HG02870 (cell line): ENCODE measurements around the gene ADGRE2.
A peak's percentile ranks its signal among the peaks of the same experiment; 100 is the strongest.

Source experiments
- ATAC-seq: cut with Tn5 transposase; IDR thresholded peaks from one replicate; pipeline ENCODE4 v1.9.1; 2021; ENCODE audit warnings: mild to moderate bottlenecking, moderate library complexity; ENCODE audit not compliant: unreplicated experiment

The ADGRE2 gene

DNA sequence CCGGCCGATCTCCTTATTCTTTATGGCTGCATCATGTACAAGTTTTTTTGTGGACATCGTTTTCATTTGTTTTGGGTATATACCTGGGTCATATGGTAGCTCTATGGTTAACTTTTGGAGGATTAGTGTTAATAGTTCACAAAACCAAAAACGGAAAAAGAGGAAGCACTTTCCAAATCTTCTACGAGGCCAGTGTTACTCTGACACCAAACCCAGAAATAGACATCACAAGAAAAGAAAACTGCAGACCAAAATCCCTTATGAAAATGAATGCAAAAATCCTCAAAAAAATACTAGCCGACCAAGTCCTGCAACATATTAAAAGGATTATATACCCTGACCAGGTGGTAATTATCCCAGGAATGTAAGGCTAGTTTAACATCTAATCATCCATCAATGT lies 29.8 kb downstream of the ADGRE2 start:
- no peak for ATAC-seq

DNA sequence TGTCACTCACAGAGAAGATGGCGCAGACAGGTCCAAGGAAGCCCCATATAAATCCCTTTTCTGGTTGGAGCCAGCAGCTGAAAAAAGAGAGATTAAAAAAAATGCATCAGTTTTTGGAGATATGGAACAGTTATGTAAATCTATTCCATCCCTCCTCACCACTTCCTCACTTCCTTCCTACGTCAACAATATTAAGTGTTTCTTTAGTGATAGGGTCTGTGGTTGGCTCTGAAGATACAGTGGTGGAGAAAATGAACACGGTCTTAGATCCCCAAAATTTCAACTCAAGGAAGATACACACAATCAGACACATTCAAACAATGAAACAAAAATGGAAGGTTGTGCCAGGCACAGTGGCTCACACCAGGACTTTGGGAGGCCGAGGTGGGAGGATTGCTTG lies 31.5 kb downstream of the ADGRE2 start:
- no peak for ATAC-seq

DNA sequence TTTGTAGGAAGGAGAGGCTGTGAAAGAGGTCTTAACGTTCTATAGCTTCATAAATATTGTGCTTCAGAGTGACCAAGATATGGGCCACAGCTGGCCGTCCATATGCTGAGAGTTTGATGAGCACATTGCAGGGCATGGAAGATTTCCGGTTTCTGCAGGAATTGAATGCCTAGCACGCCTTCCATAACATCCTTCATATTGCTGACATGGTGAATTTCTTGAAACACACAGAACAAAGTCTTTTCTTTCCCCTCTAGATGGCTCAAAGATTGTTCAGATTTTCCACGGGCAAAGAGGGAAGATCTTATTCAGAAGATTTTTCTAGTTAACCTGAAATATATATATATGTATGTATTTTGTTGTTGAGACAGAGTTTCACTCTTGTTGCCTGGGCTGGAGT lies 42.4 kb downstream of the ADGRE2 start:
- ATAC-seq = no peak

DNA sequence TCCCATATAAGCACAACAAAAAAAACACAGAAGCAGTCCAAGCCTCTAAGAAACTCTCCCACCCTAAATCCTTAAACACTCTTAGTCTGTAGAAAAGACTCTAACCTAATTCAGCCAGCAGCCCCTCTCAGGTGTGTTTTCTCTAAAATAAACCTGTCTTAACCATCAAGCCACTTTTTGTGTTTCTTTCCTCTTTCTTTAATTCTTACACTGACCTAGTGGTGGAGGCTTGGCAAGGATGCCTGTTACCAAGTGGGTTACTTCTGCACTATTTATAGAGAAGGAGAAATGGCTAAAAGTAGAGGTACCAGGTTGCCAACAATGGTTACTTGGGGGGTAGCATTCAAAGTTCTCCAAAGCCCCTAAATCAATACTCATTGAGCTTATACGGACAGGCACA lies 44.8 kb downstream of the ADGRE2 start:
- ATAC-seq = no peak

DNA sequence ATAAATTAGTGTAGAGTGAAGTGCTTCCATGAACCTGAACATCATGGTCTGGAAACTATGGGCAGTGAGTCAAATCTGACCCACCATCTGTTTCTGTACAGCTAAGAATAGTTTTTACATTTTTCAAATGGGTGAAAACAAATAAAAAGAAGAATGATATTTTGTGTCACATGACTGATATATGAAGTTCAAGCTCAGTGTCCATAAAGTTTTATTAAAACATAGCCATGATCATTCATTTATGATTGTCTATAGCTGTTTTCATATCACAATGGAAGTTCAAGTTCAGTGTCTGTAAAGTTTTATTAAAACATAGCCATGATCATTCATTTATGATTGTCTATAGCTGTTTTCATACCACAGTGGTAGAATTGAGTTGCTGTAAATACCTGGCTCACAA lies 45.9 kb downstream of the ADGRE2 start:
- ATAC-seq = no peak

DNA sequence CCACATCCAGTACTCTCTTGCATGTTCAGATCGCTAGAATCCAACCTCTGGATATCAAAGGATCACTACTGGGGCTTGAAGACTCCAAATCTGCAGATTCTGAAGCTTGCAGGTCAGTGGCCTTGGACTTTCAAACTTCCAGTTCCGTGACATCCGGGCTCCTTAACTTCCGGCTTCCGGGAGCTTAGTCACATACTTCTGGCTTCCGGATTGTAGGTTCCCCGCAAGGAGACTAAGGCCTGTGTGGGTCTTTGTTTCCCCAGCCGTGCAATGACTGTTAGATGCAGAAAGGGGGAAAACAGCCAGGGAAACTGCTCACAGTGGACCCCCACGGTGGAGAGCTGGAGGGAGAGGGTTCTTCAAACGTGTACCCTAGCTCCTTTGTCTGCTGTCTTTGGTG lies 47.2 kb downstream of the ADGRE2 start:
- no peak for ATAC-seq

DNA sequence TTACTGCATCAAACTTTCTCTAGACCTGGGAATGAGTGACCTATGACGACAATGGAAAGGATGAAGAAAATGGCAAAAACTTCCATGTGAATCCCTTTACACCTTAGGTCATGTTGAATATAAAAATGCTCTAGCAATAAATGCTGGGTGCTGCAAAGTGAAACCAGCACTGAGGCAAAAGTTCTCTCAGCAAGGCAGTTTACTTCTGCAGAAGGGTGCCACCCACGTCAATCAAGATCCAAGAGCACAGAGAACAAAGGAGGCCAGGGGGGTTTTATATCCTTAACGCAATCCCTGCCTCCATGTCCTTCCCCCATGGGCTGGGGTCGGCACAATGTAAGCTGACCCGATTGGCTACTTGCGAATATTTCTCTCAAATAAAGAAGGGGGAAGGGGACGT lies 49.8 kb downstream of the ADGRE2 start:
- no peak for ATAC-seq

DNA sequence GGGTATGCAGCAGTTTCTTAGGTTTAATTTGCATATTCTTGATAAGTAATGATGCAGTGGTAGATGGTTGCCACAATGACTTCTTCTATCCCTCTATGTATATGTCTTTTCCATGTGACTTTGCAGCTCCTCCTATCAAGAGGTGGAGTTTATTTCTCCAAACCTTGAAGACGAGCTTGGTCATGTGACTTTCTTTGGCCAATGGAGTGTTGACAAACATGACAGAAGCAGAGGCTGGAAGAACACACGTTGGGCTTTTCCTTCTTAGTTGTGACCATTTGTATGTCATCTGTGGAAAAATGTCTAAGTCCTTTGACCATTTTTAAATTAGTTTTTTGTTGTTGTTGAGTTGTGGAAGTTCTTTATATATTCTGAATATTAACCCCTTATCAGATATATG lies 56.2 kb downstream of the ADGRE2 start:
- ATAC-seq = no peak

DNA sequence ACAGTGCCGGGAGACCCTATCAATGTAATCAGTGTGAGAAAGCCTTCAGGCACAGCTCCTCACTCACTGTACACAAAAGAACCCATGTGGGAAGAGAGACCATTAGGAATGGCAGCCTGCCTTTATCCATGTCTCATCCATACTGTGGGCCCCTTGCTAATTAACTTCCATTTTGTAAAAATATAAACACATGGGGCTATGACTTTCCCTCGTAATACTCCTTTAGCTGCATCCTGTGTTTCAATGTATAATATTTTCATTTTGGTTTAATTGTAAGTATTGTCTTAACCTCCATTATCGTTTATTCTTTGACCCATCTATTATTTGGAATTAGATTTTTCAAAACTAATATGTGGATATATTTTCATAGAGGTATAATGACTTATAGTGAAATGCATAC lies 59.2 kb downstream of the ADGRE2 start:
- no peak for ATAC-seq

DNA sequence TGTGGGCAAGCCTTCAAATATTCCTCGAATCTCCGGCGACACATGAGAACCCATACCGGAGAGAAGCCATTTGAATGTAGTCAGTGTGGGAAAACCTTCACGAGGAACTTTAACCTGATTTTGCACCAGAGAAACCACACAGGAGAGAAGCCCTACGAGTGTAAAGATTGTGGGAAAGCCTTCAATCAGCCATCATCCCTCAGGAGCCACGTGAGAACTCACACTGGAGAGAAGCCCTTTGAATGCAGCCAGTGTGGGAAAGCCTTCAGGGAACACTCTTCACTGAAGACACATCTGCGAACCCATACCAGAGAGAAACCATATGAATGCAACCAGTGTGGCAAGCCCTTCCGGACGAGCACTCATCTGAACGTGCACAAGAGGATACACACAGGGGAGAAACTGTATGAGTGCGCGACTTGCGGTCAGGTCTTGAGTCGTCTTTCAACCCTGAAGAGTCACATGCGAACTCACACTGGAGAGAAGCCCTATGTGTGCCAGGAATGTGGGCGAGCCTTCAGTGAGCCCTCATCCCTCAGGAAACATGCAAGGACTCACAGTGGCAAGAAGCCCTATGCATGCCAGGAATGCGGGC lies 59.7 kb downstream of the ADGRE2 start:
- no peak for ATAC-seq

DNA sequence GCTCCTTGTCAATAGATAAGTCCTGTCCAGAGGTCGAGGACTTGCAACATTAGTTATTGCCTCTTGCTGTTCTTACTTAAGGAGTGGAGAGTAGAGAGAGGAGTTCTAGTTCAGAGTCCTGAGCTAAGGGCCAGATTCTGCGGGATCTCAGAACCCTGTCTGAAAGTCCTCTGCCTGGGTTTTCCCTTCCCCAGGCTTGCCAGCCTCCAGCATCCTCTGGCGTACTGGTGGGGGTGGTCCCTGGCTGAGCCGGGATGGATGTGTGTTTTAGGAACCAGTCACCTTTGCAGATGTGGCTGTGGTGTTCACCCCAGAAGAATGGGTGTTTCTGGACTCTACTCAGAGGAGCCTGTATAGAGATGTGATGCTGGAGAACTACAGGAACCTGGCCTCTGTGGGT lies 62.5 kb downstream of the ADGRE2 start:
- ATAC-seq = no peak

DNA sequence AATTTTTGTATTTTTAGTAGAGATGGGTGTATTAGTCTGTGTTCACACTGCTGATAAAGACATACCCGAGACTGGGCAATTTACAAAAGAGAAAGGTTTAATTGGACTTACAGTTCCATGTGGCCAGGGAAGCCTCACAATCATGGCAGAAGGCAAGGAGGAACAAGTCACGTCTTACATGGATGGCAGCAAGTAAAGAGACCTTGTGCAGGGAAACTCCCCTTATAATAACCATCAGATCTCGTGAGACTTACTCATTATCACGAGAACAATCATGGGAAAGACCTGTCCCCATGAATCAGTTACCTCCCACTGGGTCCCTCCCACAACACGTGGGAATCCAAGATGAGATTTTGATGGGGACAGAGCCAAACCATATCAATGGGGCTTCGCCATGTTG lies 73.9 kb downstream of the ADGRE2 start:
- ATAC-seq = no peak

DNA sequence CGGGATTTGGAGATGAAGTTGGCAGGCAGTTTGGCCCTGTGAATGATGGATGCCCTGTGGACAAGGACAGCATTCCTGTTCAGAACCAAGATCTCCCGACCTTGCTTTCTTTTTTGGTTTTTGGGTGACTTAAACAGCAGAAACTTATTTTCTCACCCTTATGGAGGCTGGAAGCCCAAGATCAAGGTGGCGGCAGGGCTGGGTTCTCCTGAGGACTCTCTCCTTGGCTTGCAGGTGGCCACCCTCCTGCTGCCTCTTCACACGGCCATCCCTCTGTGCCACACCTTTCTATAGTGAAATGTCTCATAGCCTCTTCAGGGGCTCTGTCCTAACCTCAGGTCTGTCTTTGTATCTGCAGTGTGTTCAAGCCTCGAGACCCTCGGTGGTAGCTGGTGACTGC lies 74.5 kb downstream of the ADGRE2 start:
- no peak for ATAC-seq

DNA sequence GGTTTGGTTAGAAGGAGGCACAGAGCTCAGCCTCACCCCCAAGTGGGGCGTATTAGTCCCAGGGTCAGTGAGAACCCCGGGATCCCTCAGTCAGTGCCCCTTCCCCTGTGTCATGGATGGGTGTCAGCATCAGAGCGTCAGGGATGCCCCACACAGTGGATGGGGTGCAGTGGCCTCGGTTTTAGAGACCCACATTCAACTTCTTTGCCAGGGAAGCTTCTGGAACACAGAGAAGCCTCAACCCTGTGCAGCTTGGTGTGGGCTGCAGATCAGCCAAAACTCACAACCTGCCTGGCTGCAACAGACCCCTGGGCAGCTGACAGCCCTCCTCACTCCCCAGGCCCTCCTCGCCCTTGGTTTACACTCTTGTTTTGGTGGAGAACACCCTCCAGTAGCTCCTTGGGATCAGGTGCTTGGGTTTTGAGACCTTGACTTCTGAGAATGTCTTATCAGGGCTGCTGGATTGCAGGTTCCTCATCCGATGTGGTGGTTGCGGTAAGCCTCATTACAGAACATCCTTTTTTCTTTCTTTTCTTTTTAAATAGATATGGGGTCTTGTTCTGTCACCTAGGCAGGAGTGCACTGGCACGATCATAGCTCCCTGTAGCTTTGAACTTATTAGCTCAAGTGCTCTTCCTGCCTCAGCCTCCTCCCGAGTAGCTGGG lies 77.5 kb downstream of the ADGRE2 start:
- no peak for ATAC-seq

DNA sequence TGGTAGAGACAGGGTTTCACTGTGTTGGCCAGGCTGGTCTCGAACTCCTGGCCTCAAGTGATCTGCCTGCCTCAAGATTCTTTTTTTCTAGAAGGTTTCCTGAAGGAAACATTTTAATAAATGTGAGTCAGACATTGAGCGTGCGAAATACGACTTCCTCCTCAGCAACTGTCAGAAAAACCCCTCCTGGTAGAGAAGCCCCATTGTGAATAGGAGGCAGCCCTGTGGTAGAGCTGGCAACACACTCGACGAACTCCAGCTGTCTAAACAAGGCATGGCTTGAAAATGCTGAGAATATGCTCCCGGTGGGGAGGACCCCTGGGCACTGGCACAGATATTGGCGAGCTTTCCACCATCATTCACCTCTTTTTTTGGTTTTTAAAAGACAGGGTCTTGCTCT lies 78.7 kb downstream of the ADGRE2 start:
- no peak for ATAC-seq

DNA sequence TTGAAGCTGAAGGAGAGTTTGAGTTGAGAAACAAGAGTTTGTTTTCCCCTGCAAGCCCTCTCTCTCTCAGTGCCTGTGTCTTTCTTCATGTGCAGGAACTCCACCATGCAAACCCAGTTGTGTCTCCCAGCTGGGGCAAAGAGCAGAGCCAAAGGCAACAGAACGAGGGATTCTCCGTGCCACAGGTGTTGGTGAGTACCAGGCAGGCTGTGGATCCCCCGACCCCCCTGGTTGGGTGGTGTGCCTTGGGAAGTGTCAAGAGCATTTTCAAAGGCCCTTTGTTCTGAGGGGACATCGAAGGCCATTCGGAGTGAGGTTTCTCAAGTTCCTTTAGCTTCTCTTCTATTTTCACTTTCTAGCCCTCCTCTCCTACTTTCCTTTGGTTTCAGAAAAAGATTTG lies 82.9 kb downstream of the ADGRE2 start:
- no peak for ATAC-seq

DNA sequence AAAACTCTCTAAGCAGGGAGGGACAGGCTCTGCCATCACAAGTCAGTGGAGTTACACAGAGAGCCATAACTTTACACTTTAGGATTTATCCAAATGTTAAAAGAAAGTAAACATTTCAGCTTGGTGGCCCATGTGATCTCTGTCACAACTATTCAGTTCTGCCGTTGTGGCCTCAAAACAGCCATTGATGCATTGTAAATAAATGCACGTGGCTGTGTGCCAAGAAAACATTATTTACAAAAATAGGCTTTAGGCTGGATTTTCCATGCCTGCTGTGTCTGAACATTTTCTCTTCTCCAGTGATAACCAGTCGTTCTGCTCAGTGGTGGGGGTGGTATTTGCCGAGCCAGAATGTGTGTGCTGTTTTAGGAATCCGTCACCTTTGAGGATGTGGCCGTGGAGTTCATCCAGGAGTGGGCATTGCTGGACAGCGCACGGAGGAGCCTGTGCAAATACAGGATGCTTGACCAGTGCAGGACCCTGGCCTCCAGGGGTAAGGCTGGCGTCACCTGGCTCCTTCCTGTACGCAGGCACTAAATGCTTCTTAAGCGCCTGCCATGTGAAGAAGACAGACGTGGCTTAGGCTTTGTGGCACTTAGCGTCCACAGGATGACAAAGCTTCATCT lies 83.6 kb downstream of the ADGRE2 start:
- no peak for ATAC-seq

DNA sequence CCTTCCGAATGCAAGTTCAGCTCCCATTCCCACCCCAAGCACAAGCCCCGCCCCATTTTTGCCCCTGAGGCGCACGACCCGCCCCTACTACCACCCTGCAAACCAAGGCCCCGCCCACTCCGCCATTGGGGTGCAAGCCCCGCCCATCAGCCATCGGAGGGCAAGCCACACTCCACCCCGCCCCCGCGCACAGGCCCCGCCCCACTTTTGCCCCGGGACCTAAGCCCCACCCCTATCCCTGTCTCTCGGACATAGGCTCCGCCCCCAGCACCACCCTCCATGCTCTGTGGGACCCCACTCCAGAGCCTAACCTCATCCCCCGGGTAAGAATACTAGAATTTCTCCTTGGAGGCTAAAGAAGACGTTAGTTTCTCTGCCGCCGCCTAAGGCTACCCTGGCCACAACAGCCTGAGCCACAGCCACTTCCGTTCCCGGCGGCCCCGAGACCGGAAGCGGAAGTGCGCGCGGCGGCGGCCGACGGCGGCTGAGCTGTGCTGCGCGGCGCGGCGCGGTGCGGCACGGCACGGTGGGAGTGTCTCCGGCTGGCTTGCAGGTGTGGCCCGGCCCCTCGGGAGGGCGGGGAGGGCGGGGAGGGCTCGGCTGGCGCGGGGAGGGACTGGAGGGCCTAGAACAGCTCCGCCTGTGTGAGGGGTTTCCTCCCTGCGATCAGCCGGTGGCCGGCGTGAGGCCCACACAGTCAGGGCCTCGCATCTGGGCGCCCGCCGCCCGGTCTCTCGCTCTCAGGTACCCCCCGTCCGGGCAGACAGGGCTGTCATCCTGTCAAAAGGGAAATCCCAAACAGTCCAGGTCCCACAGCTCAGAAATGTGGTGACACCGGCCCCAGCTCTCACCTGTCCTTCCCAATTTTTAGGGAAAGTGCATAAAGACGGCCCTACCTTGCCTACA lies 88.5 kb downstream of the ADGRE2 start, which contains the start of gene ZNF333:
ZNF333 (plus strand) TSS at position 451 of the 906 bp plus-strand sequence. CDS start 3,444 bp downstream, outside the sequence.
- ATAC-seq = peak; percentile 91

DNA sequence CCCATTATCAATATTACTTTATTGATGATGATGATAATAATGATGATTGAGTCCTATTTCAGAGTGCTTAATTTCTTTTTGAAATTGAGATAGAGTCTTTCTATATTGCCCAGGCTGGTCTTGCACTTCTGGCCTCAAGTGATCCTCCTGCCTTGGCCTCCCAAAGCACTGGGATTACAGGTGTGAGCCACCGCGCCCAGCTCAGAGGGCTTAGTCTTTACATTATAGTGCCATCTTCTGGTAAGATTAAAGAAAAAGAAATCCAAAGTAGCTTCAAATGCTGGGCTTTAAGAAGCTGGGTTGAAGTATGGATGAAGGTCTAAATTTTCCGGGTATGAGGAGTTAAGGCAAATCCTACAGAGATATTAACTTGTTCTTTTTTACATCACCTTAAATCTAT lies 91.9 kb downstream of the ADGRE2 start:
- no peak for ATAC-seq

DNA sequence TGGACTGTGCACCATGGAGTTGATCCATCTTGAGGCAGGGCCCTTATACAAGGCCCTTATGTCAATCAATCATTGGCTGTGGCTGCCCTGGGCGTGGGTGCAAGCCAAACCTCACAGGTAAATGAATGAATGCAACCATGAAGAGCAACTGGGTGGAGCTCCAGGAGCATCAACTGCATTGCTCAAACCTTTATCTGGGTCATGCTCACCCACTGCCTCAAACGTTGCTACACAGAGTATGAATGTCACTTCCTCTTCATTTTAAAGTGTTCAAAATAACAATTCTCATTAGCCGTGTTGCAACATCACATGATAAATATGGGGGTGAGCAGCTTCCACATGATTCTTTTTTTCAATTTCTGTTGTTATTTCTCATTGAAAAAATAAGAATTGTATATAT lies 94.9 kb downstream of the ADGRE2 start:
- no peak for ATAC-seq
